B cell (primary cell): ENCODE measurements around the gene CXCR6. TPM values are rescaled to one million over a fixed set of nuclear protein-coding genes. Genes with fewer than 3 reads are reported as not detected.

Experiments
- ATAC-seq: fragments of 200-7000 bp; cut with Tn5 transposase; one replicate; pipeline ENCODE4 v1.10.0; 2021; ENCODE audit warnings: low read depth, mild to moderate bottlenecking, moderate number of reproducible peaks, moderate library complexity
- CTCF ChIA-PET: fragments of 350-600 bp; sonication (Branson Sonifier 250); formaldehyde crosslinking; loops from one replicate; lab custom pipeline; 2021; ENCODE audit warnings: antibody characterized with exemption, inconsistent platforms; lab: Charles Lee
- POLR2A ChIA-PET: fragments of 350-600 bp; sonication (Branson Sonifier 250); formaldehyde crosslinking; loops from one replicate; lab custom pipeline; 2021; ENCODE audit warnings: antibody characterized with exemption; lab: Charles Lee
- DNase-seq: peaks from one replicate; pipeline ENCODE4 v3.0.0; 2013
- H2AFZ ChIP-seq: 2 replicates; pipeline ENCODE4 v1.6.1; 2012; ENCODE audit warnings: mild to moderate bottlenecking, low read depth, low read length; ENCODE audit not compliant: insufficient read depth, poor library complexity, severe bottlenecking
- H3K27ac ChIP-seq, 2 donors: 1 replicate in 1 of 2; 2 replicates in 1 of 2; pipeline ENCODE4 v1.5.1; 2012 to 2013; ENCODE audit warnings: low read length in 2 of 2, mild to moderate bottlenecking in 2 of 2, moderate library complexity in 1 of 2
- H3K27me3 ChIP-seq, 4 experiments: fragments of 200-600 bp in 1 of 4; sonication (generic) in 1 of 4; replicated peaks in 1 of 4; 1 replicate in 2 of 4; 2 replicates in 2 of 4; pipeline versions ENCODE4 v1.6.1 to v1.7.0; 2013 to 2016; ENCODE audit warnings: low read length in 3 of 4, mild to moderate bottlenecking in 2 of 4, mixed read lengths in 1 of 4, moderate library complexity in 1 of 4; ENCODE audit not compliant: insufficient read depth in 4 of 4, control insufficient read depth in 3 of 4; ENCODE audit errors: control extremely low read depth in 1 of 4
- H3K36me3 ChIP-seq, 2 experiments: replicated peaks in 1 of 2; 1 replicate in 1 of 2; 2 replicates in 1 of 2; pipeline versions ENCODE4 v1.6.1 to v1.7.1; 2013; ENCODE audit warnings: low read length in 1 of 2; ENCODE audit not compliant: insufficient read depth in 2 of 2, control insufficient read depth in 1 of 2; ENCODE audit errors: control extremely low read depth in 1 of 2, extremely low read depth in 1 of 2
- H3K4me1 ChIP-seq, 2 donors: fragments of 200-600 bp in 1 of 2; sonication (generic) in 1 of 2; 1 replicate in 1 of 2; 2 replicates in 1 of 2; pipeline versions ENCODE4 v1.5.1 to v1.6.1; 2013 to 2017; ENCODE audit warnings: low read length in 2 of 2; ENCODE audit not compliant: control insufficient read depth in 2 of 2, insufficient read depth in 2 of 2
- H3K4me2 ChIP-seq: replicated peaks from 2 replicates; pipeline ENCODE3; 2012; ENCODE audit warnings: mild to moderate bottlenecking, low read depth, low read length; ENCODE audit not compliant: poor library complexity, severe bottlenecking
- H3K4me3 ChIP-seq, 5 experiments: fragments of 200-600 bp in 1 of 5; sonication (generic) in 1 of 5; 1 replicate in 3 of 5; 2 replicates in 2 of 5; pipeline versions ENCODE4 v1.5.1 to v1.7.0; 2011 to 2016; ENCODE audit warnings: low read length in 4 of 5, mild to moderate bottlenecking in 4 of 5, low read depth in 2 of 5, control low read depth in 1 of 5, moderate library complexity in 1 of 5; ENCODE audit not compliant: insufficient read depth in 1 of 5; ENCODE audit errors: control extremely low read depth in 1 of 5, extremely low read depth in 1 of 5
- H3K79me2 ChIP-seq: fragments of 200-600 bp; sonication (generic); one replicate; pipeline ENCODE4 v1.6.0; 2016; ENCODE audit warnings: low read length; ENCODE audit not compliant: control insufficient read depth, insufficient read depth
- H3K9ac ChIP-seq: fragments of 200-600 bp; sonication (generic); 2 replicates; pipeline ENCODE4 v1.6.1; 2017; ENCODE audit warnings: mild to moderate bottlenecking, low read length, moderate library complexity
- H3K9me3 ChIP-seq, 3 donors: one replicate each; pipeline versions ENCODE4 v1.6.1 to v1.7.1; 2013; ENCODE audit warnings: low read length in 2 of 3; ENCODE audit not compliant: control insufficient read depth in 2 of 3, insufficient read depth in 1 of 3; ENCODE audit errors: control extremely low read depth in 1 of 3
- H4K20me1 ChIP-seq: 2 replicates; pipeline ENCODE4 v1.6.0; 2012; ENCODE audit warnings: mild to moderate bottlenecking, low read length; ENCODE audit not compliant: insufficient read depth, control insufficient read depth, poor library complexity, severe bottlenecking
- H3K27ac Mint-ChIP-seq: one replicate; pipeline ENCODE4 v1.8.0; 2021; ENCODE audit warnings: mixed read lengths
- H3K27me3 Mint-ChIP-seq: one replicate; pipeline ENCODE4 v1.8.0; 2021; ENCODE audit warnings: mixed read lengths
- H3K4me1 Mint-ChIP-seq: one replicate; pipeline ENCODE4 v1.8.0; 2021; ENCODE audit warnings: mixed read lengths
- H3K4me3 Mint-ChIP-seq: one replicate; pipeline ENCODE4 v1.8.0; 2021; ENCODE audit warnings: mixed read lengths
- H3K9me3 Mint-ChIP-seq: one replicate; pipeline ENCODE4 v1.8.0; 2022; ENCODE audit warnings: mixed read lengths; ENCODE audit not compliant: insufficient read depth
- CTCF ChIP-seq: fragments of 200-600 bp; IDR thresholded peaks from one replicate; pipeline ENCODE4 v1.8.0; 2022; ENCODE audit warnings: antibody characterized with exemption, mild to moderate bottlenecking
- EZH2 ChIP-seq: IDR thresholded peaks from 2 replicates; pipeline ENCODE4 v1.6.1; 2012; ENCODE audit warnings: borderline replicate concordance, low read depth, mild to moderate bottlenecking, moderate library complexity, low read length; ENCODE audit not compliant: insufficient read depth, poor library complexity, severe bottlenecking
- WGBS: methylation state at CpG from one replicate; pipeline ENCODE4 v1.1.5; 2013; ENCODE audit warnings: missing lambda C conversion rate; ENCODE audit not compliant: insufficient coverage; 5-methylcytosine and 5-hydroxymethylcytosine counted together
- intact Hi-C: fragments of 100-400 bp; cut with micrococcal nuclease; formaldehyde crosslinking; loops from one replicate; pipeline ENCODE4 v1.10.0; 2022
- polyA plus RNA-seq: library from polyadenylated mRNA; depleted of rRNA; stranded (reverse); fragments of >200 nt; gene quantifications from 2 replicates; pipeline ENCODE4 v1.2.3, GENCODE V29; 2012
- total RNA-seq, 2 donors: library from RNA; stranded (reverse); fragments of 120-200 nt in 1 of 2; gene quantifications; 1 replicate in 1 of 2; 2 replicates in 1 of 2; pipeline versions ENCODE4 v1.2.3 to v1.2.4, GENCODE V29; 2013 to 2022

Gene CXCR6
- total and polyA plus RNA-seq, 2 donors (not counting 1 experiment from before 2014, with no cell fraction given), result not detected

- Mint-ChIP-seq H3K9me3 (no peaks in the 10 kb centered on the region), H3K27me3 (no peaks in the 10 kb centered on the region), H3K4me3 (no peak overlapping the region), H3K27ac (no peak overlapping the region), H3K4me1 (peaks cover 15% of the 10 kb centered on the region)
- no peak overlapping the region for H3K27ac ChIP-seq
- TF ChIP-seq CTCF, result no peak
- TF ChIP-seq EZH2, result no peak
- no peaks in the 10 kb centered on the region for H3K9me3 ChIP-seq
- ChIA-PET POLR2A (no interaction called here), CTCF (interaction anchor here (1.3 to 1.4 kb wide), 2 partner anchors 110 to 115 kb away, joined by 3 read pairs; no protein-coding TSS in a partner anchor)
- no peaks in the 10 kb centered on the region for H3K79me2 ChIP-seq
- WGBS, result no CpG with 5 or more reads among the region's 2 CpGs
- peaks cover 0 to 69% of the 10 kb centered on the region in 2 experiments for H3K36me3 ChIP-seq
- H4K20me1 ChIP-seq, result no peaks in the 10 kb centered on the region
- ATAC-seq, result no peak
- no peak overlapping the region for H3K4me3 ChIP-seq
- H3K27me3 ChIP-seq, result no peaks in the 10 kb centered on the region
- H3K4me1 ChIP-seq, result peaks cover 7 to 11% of the 10 kb centered on the region in 2 donors
- no peak for DNase-seq
- H3K4me2 ChIP-seq, result no peak overlapping the region
- no peak overlapping the region for H2AFZ ChIP-seq
- H3K9ac ChIP-seq, result no peak overlapping the region
- intact Hi-C loops, result no loop called here
These were observed 25.4 kb downstream of the CXCR6 start for GRCh38 chr3:45968706-45969105.

- peaks cover 0 to 65% of the 10 kb centered on the region in 2 experiments for H3K36me3 ChIP-seq
- TF ChIP-seq EZH2, result no peak
- no peak for TF ChIP-seq CTCF
- no CpG with 5 or more reads among the region's 3 CpGs for WGBS
- intact Hi-C loops, result no loop called here
- ChIA-PET POLR2A (no interaction called here), CTCF (interaction anchor here (1.3 to 1.4 kb wide), 2 partner anchors 109 to 114 kb away, joined by 3 read pairs; no protein-coding TSS in a partner anchor)
- no peaks in the 10 kb centered on the region for H4K20me1 ChIP-seq
- no peaks in the 10 kb centered on the region for H3K9me3 ChIP-seq
- no peak overlapping the region for H2AFZ ChIP-seq
- no peaks in the 10 kb centered on the region for H3K27me3 ChIP-seq
- H3K4me2 ChIP-seq, result no peak overlapping the region
- H3K9me3 Mint-ChIP-seq, result no peaks in the 10 kb centered on the region
- H3K79me2 ChIP-seq, result no peaks in the 10 kb centered on the region
- no peak overlapping the region for H3K9ac ChIP-seq
- H3K4me3 ChIP-seq, result no peak overlapping the region
- peaks cover 7 to 11% of the 10 kb centered on the region in 2 donors for H3K4me1 ChIP-seq
- H3K27ac ChIP-seq, result no peak overlapping the region
- no peak for ATAC-seq
- no peaks in the 10 kb centered on the region for H3K27me3 Mint-ChIP-seq
- no peak overlapping the region for H3K4me3 Mint-ChIP-seq
- no peak for DNase-seq
- no peak overlapping the region for H3K27ac Mint-ChIP-seq
- H3K4me1 Mint-ChIP-seq, result peaks cover 15% of the 10 kb centered on the region
These were observed 25.9 kb downstream of the CXCR6 start for GRCh38 chr3:45969116-45969515.
